ENCODE measurements around the gene CHMP4A.

The CHMP4A gene

GRCh38 chr14:24250354-24250753, 37.1 kb upstream of the CHMP4A start:
- H3K27me3 ChIP-seq (ENCODE audit: insufficient read depth, low read length), result no peaks in the 10 kb centered on the region
- peaks cover 6% of the 10 kb centered on the region for H3K4me1 ChIP-seq (ENCODE audit: insufficient read depth, low read length, severe bottlenecking)
- H4K20me1 ChIP-seq (ENCODE audit: insufficient read depth, low read length), result no peaks in the 10 kb centered on the region
- no peak overlapping the region for H3K9ac ChIP-seq (ENCODE audit: low read length)
- no peaks in the 10 kb centered on the region for H3K36me3 ChIP-seq (ENCODE audit: insufficient read depth, low read length)
- no peak overlapping the region for H3K4me3 ChIP-seq (ENCODE audit: low read depth, low read length, poor library complexity, severe bottlenecking)
- H3K4me2 ChIP-seq (ENCODE audit: low read length), result no peak overlapping the region
- H3K27ac ChIP-seq (ENCODE audit: low read depth, low read length, poor library complexity, severe bottlenecking), result no peak overlapping the region
- TF ChIP-seq CTCF (IDR thresholded peaks at IDR 0.05; ENCODE audit: low read length) (no peak), EZH2 (IDR thresholded peaks at IDR 0.05; ENCODE audit: borderline replicate concordance, low read length) (no peak)
- no peak overlapping the region for H2AFZ ChIP-seq (ENCODE audit: low read length)
- no peaks in the 10 kb centered on the region for H3K79me2 ChIP-seq (ENCODE audit: insufficient read depth, low read length)
- no peaks in the 10 kb centered on the region for H3K9me2 ChIP-seq (ENCODE audit: low read depth, low read length)
- no peaks in the 10 kb centered on the region for H3F3A ChIP-seq (ENCODE audit: insufficient read depth, low read length)
- H3K9me3 ChIP-seq (ENCODE audit: low read length), result no peaks in the 10 kb centered on the region

- Histone ChIP-seq H3K9me2 (ENCODE audit: low read depth, low read length) (no peaks in the 10 kb centered on the region), H3K27me3 (ENCODE audit: insufficient read depth, low read length) (no peaks in the 10 kb centered on the region), H3K4me3 (ENCODE audit: low read depth, low read length, poor library complexity, severe bottlenecking) (no peak overlapping the region), H3K27ac (ENCODE audit: low read depth, low read length, poor library complexity, severe bottlenecking) (no peak overlapping the region), H3K9ac (ENCODE audit: low read length) (no peak overlapping the region), H4K20me1 (ENCODE audit: insufficient read depth, low read length) (no peaks in the 10 kb centered on the region), H2AFZ (ENCODE audit: low read length) (no peak overlapping the region), H3K36me3 (ENCODE audit: insufficient read depth, low read length) (no peaks in the 10 kb centered on the region), H3F3A (ENCODE audit: insufficient read depth, low read length) (no peaks in the 10 kb centered on the region), H3K9me3 (ENCODE audit: low read length) (no peaks in the 10 kb centered on the region), H3K4me1 (ENCODE audit: insufficient read depth, low read length, severe bottlenecking) (peaks cover 6% of the 10 kb centered on the region), H3K4me2 (ENCODE audit: low read length) (no peak overlapping the region), H3K79me2 (ENCODE audit: insufficient read depth, low read length) (no peaks in the 10 kb centered on the region)
- TF ChIP-seq EZH2 (IDR thresholded peaks at IDR 0.05; ENCODE audit: borderline replicate concordance, low read length), result no peak
- TF ChIP-seq CTCF (IDR thresholded peaks at IDR 0.05; ENCODE audit: low read length), result no peak
Measured at GRCh38 chr14:24249230-24250021, 36.1 kb upstream of the CHMP4A start.

GRCh38 chr14:24247422-24247821, 34.1 kb upstream of the CHMP4A start:
- H3K27me3 ChIP-seq (ENCODE audit: insufficient read depth, low read length), result no peaks in the 10 kb centered on the region
- TF ChIP-seq CTCF (IDR thresholded peaks at IDR 0.05; ENCODE audit: low read length), result no peak
- TF ChIP-seq EZH2 (IDR thresholded peaks at IDR 0.05; ENCODE audit: borderline replicate concordance, low read length), result no peak
- H3K4me1 ChIP-seq (ENCODE audit: insufficient read depth, low read length, severe bottlenecking), result peaks cover 12% of the 10 kb centered on the region
- no peak overlapping the region for H2AFZ ChIP-seq (ENCODE audit: low read length)
- no peak overlapping the region for H3K4me3 ChIP-seq (ENCODE audit: low read depth, low read length, poor library complexity, severe bottlenecking)
- no peaks in the 10 kb centered on the region for H3K79me2 ChIP-seq (ENCODE audit: insufficient read depth, low read length)
- no peak overlapping the region for H3K27ac ChIP-seq (ENCODE audit: low read depth, low read length, poor library complexity, severe bottlenecking)
- H3K9me2 ChIP-seq (ENCODE audit: low read depth, low read length), result no peaks in the 10 kb centered on the region
- H3K9me3 ChIP-seq (ENCODE audit: low read length), result no peaks in the 10 kb centered on the region
- H3K4me2 ChIP-seq (ENCODE audit: low read length), result no peak overlapping the region
- H3K9ac ChIP-seq (ENCODE audit: low read length), result no peak overlapping the region
- no peaks in the 10 kb centered on the region for H4K20me1 ChIP-seq (ENCODE audit: insufficient read depth, low read length)
- no peaks in the 10 kb centered on the region for H3K36me3 ChIP-seq (ENCODE audit: insufficient read depth, low read length)
- no peaks in the 10 kb centered on the region for H3F3A ChIP-seq (ENCODE audit: insufficient read depth, low read length)

Data from OCI-LY1 (cell line).